Kidney glomerular epithelial cell (primary cell): ENCODE measurements around the gene CDKN2B-AS1.
"Not testable (repeated sequence)": the region's sequence is repeated elsewhere in the genome, so short reads cannot be mapped to it uniquely, and the experiment has no call there.

Experiments
- DNase-seq: peaks from one replicate; lab custom pipeline; 2025; lab: John Stamatoyannopoulos, UW

The CDKN2B-AS1 gene

DNA sequence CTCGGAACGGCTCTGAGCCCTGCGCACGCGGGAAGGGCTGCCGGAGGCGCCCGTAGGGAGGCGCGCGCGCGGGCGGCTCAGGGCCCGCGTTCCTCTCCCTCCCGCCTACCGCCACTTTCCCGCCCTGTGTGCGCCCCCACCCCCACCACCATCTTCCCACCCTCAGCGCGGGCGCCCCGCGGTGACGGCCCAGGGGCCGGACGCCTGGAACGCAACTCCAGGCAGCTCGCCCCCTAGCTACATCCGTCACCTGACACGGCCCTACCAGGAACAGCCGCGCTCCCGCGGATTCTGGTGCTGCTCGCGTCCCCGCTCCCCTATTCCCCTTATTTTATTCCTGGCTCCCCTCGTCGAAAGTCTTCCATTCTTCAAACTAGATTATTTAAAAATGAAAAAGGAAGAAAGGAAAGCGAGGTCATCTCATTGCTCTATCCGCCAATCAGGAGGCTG is at the start of gene CDKN2B-AS1:
Gene CDKN2B-AS1 (plus strand): TSS at position 236 of the 450 bp plus-strand sequence.
- no peak for DNase-seq

DNA sequence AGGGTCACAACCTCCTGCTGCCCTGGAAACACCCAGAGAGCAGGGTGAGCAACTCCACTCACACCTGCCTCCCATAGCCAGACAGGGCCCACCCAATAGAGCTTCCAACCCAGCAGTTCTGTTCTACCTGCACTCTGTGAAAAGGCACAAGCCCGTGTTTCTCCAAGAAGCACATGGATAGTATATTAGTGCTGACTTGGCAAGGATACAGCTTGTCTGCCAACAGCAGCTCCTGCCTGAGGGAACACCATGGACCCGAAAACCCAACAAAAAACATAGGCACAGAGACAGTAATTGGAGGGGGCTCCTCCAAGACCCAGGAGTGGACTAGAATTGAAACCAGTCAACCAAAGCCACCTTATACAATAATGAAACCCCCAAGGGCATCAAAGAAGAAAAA is 49.0 kb upstream of the CDKN2B-AS1 start:
- DNase-seq = no peak

DNA sequence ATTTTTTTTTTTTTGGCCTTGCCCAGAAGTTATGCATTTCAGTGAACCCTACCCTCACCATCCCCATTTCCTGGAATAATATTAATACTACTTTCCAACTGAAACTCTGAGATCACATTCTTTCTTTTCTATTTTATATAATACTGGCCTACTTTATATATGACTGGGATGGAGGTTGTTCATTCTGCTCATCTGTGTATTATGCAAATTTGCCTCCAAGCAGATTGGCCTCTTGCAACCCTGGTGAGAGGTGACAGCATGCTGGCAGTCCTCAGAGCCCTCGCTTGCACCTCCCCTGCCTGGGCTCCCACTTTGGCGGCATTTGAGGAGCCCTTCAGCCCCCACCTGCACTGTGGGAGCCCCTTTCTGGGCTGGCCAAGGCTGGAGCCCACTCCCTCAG is 35.8 kb upstream of the CDKN2B-AS1 start:
- no peak for DNase-seq

DNA sequence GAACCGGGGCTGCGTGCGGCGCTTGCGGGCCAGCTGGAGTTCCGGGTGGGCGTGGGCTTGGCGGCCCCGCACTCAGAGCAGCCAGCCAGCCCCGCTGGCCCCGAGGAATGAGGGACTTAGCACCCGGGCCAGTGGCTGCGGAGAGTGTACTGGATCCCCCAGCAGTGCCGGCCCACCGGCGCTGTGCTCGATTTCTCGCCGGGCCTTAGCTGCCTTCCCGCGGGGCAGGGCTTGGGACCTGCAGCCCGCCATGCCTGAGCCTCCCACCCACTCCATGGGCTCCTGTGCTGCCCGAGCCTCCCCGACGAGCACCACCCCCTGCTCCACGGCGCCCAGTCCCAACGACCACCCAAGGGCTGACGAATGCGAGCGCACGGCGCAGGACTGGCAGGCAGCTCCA is 35.3 kb upstream of the CDKN2B-AS1 start:
- not testable (repeated sequence) for DNase-seq

DNA sequence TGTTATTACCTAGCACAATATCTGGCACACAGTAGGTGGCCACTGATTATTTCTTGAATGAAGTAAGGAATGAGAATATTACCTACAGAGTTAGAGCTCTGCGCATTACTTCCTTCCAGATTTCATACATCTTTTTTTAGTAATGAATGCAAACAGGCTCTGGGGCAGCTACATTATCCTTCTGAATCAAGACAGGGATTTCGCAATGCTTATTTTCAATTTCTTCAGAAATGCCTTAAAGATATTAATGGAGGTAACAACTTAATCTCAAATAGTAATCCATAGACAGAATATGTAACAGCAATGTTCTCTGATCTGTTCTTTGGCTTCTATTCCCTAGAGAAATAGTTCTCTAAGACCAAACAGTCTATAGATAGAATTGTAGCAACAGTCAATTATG is 33.0 kb upstream of the CDKN2B-AS1 start:
- DNase-seq = no peak

DNA sequence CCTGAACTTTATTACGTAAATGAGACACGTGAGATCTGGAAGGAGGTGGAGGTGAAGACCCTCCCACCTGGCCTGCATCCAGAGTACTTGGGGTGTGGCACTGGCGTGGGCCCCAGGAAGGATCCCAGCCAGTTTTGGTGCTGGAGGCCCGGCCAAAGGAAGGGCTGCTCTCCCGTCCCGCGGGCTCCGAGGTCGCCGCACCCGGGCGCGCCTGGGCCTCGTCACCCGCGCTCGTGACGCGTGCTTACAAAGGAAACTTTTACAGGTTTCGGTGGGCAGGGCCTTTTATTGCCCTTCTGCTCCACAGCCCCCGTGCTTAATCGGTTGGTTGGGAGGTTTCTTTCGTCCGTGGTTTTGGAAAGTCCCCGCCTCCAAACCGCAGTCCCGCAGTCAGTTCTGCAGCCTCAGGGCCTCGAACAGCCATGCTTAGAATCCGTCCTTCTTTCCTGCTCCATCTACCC is 29.6 kb upstream of the CDKN2B-AS1 start:
- DNase-seq = no peak

DNA sequence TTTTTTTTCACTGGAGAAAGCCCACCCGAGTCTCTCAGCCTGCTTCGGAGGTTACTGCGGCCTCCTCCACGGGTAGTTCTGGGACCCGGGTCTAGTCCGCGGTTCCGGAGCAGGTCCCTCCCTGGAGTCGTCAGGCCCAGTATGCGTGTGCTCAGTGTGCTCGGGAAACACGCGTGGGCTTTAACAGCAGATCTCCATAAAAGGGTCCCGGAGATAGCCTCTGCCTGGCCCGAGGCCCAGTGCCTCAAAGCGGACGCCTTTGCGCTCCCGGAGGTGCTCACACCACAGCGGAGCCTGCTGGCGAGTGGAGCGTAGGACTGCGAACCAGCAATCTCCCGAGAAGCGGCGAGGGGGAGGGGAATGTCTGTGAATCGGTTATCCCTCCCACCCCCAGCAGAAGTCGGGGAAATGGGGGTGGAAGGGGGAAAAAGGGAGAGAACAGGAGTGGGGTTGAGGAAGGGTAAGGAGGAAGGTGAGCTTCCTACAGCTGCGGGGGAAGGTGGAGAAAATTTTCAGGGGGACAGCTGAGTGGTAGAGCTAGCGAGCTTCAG is 29.1 kb upstream of the CDKN2B-AS1 start:
- no peak for DNase-seq

DNA sequence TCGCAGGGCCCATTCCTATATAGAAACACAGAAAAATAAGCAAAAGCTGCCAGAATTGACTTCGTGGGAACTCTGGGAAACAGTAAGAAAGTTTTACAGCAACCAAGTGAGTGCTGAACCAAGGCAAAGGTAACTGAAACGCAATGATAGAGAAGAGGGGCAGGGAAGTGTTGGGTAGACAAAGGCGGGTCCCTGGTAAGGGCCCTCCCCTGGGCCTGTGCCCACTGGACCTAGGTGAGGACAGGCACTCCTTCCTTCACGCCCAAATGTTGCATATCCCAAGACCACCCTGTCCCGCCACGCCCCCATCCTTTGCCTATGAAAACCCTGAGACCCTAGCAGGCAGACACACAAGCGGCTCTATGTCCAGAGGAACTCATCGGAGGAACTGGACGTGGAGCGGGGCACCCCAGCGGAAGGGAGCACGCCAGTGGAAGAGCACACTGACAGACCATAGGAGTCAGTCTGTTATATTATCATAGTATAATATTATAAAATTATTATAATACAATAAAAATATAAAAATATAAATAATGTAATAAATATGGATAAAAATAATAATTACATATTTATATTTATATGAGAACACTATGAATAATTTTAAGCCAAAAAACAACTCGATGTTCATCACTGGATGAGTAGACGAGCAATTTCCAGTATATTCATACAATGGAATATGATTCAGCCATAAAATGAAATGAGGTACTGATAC is 28.3 kb upstream of the CDKN2B-AS1 start:
- no peak for DNase-seq

DNA sequence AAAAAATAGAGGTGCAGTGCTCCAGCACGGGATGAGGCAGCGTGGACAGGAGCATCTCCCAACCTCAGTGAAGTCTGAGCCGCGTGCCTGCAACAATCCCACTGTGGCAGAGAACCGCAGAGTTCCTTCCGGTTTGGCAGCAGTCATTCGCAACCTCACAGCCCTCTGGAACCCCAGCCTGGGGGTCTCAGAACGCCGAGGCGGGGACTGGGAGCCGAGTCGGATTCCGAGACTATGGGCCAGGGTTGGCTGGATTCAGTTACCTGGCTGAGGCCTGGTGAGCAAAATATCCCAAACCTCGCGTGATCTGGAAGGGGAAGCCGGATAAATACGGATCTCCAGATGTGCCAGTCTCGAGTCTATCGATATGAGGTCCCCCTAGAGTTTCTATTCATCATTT is 27.4 kb upstream of the CDKN2B-AS1 start:
- DNase-seq = no peak

DNA sequence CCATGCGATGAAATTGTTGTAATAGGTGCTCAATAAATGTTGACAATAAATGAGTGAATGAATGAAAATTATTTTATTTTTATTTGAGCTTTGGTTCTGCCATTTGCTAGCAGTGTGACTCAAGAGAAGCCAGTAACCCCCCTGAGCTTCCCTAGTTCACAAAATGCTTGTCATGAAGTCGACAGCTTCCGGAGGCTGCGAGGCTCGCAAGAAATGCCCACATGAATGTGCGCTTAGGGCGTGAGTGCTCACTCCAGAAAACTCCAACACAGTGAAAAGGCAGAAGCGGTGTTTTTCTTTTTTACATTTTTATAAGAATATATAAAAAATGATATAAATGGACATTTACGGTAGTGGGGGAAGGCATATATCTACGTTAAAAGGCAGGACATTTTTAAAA is 26.9 kb upstream of the CDKN2B-AS1 start:
- no peak for DNase-seq

DNA sequence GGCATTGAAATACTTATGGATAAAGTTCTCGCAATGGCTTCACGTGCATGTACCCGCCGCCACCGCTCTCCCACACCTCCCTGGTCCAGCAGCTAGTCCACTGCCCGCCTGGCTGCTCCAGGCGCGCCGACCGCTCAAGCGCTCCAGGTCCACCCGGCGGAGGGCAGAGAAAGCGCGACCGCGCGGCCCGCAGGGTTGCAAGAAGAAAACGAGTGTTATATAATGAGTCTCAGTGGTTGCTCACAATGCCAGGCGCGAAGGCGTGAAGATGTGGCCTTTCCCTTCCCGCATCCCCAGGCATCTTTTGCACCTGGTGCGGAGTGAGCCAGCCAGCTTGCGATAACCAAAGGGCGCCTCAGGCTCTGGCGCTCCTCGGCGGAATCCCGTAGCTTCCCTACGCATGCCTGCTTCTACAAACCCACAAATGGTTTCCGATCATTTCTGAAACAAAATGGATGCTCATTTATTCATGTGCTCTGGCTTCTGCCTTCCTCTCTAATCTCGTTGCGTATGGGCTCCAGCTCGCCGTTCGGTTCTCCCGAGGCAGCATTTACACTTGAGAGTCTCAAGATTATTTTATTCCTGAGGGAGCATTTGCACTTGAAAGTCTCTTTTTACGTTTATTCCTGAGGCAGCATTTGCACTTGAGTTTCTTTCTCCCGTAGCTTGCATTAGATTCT is 26.1 kb upstream of the CDKN2B-AS1 start:
- no peak for DNase-seq

DNA sequence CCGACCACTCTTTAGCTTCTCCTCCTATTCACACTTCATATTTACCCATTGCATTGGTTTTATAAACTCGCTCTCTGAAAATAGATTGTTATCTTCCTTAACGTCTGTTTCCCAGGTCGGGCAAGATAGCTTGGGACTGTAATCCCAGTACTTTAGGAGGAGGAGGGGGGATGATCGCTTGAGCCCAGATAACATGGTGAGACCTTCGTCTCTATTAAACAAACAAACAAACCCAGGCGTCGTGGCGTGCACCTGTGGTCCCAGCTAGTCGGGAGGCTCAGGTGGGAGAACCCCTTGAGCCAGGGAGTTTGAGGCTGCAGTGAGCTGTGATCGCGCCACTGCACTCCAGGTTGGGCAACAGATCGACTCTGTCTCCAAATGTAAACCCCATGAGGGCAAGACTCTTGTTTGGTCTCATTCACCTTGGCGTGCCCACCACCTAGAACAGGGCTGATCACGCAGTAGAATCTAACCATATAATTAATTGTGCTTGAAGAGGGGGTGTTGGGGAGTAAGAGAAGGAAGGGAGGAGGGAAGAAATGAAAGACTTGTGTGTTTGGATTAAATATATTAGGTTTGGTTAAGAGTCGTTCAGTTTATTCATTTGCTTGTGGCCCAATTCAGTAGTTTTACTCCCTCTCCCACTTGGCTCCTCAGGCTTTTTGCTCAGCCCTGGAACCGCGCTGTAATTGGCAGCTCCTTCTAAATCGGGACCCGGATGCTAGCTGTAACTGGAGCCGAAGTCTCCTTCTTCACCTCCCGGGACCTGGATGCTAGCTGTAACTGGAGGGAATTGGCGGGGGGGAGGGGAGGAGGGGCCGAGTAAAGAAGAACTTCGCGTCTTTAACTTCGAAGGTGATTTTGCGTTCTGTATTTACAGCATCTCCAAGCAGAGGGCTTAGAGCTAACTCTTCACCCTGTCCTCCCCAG is 25.3 kb upstream of the CDKN2B-AS1 start:
- no peak for DNase-seq

DNA sequence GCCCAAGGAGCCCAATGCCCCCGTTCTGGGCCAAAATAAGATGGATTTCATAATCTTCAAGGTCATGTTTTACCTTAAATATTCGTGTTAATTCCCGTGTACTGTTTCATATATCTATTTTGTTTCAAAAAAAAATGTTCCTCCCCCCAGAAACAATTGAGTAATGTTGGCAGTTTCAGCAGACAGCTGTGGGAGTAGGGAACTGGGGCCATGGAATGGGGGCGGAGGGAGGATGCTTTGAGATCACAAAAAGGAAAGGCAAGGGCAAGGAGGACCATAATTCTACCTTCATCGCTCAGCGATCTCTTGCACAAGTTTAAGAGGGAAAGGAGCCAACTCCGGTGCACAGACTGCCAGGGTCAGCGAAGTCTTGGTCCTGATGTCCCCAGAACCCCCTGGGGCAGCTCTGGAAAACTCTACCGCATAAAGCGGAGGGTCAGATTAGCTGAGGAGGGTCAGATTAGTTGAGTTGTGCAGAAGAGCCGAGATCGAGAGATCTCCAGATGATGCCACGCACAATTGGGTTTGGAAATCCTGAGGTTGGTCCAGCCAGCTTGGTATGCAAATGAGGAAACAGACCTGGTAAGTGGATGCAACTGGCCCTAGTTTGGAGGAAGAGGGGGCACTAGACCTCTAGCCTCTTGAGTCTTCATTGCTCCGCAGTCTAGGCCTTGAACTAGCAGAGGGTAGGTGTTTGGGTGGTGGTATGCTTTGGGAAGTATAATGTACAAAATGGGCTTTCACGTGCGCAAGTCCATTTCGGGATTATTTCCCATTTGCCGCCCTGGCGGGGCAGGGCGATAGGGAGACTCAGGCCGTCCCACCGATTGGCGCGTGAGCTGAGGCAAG is 24.4 kb upstream of the CDKN2B-AS1 start:
- no peak for DNase-seq

DNA sequence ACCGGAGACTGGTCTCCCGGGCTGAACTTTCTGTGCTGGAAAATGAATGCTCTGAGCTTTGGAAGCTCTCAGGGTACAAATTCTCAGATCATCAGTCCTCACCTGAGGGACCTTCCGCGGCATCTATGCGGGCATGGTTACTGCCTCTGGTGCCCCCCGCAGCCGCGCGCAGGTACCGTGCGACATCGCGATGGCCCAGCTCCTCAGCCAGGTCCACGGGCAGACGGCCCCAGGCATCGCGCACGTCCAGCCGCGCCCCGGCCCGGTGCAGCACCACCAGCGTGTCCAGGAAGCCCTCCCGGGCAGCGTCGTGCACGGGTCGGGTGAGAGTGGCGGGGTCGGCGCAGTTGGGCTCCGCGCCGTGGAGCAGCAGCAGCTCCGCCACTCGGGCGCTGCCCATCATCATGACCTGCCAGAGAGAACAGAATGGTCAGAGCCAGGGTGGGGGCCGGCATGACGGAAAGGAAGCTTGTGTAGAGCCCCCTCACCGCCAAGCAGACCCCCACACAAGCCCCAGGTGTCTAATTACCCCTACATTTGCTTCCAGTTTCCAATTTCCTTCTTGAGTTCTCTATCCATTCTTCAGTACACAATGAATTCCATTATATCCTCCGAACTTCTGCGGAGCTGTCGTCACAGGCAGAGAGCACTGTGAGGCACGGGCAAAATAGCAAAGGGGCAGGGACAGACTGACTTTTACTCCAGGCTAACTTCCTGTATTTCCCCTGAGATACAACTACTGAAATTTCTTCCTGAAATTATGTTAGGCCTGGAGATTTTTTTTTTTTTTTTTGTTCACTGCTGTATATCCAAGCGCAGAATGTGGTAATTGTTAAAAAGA is 23.6 kb upstream of the CDKN2B-AS1 start:
- no peak for DNase-seq

DNA sequence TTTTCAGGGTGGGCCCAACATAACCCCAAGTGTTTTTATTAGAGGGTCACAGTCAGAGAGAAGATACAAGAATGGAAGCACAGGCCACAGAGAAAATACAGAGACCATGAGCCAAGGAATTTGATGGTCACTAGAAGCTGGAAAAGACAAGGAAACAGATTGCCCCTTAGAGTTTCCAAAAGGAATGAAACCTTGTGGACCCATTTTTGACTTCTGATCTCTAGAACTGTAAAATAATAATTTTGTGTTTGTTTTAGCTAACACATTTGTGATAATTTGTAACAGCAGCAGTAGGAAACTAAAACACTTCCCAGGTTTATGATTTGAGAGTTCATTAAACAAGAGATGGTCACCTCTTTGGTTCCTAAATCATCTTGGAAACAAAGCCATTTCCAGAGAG is 22.2 kb upstream of the CDKN2B-AS1 start:
- DNase-seq = no peak

DNA sequence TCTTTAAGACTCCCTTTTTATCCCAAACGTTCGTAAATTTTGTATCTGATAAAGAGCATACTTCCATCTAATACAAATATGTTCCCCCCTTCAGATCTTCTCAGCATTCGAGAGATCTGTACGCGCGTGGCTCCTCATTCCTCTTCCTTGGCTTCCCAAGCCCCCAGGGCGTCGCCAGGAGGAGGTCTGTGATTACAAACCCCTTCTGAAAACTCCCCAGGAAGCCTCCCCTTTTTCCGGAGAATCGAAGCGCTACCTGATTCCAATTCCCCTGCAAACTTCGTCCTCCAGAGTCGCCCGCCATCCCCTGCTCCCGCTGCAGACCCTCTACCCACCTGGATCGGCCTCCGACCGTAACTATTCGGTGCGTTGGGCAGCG is 20.3 kb upstream of the CDKN2B-AS1 start:
- peak; percentile 22 for DNase-seq

DNA sequence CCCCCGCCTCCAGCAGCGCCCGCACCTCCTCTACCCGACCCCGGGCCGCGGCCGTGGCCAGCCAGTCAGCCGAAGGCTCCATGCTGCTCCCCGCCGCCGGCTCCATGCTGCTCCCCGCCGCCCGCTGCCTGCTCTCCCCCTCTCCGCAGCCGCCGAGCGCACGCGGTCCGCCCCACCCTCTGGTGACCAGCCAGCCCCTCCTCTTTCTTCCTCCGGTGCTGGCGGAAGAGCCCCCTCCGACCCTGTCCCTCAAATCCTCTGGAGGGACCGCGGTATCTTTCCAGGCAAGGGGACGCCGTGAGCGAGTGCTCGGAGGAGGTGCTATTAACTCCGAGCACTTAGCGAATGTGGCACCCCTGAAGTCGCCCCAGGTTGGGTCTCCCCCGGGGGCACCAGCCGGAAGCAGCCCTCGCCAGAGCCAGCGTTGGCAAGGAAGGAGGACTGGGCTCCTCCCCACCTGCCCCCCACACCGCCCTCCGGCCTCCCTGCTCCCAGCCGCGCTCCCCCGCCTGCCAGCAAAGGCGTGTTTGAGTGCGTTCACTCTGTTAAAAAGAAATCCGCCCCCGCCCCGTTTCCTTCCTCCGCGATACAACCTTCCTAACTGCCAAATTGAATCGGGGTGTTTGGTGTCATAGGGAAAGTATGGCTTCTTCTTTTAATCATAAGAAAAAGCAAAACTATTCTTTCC is 19.7 kb upstream of the CDKN2B-AS1 start:
- peak; percentile 54 for DNase-seq

DNA sequence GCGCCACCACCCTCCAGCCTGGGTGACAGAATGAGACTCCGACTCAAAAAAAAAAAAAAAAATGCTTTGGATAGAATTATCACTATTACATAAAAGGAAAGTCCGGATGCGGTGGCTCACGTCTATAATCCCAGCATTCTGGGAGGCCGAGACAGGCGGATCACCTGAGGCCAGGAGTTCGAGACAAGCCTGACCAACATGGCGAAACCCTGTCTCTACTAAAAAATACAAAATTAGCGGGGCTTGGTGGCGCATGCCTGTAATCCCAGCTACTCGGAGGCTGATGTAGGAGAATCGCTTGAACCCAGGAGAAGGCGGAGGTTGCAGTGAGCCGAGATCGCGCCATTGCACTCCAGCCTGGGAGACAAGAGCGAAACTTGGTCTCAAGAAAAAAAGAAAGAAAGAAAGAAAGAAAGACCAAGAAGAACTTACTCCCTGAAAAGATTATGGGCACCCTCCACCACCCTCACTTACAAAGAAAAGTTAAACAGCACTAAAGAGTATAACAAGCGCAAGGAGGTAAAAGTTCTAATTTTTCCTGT is 18.2 kb upstream of the CDKN2B-AS1 start:
- no peak for DNase-seq

DNA sequence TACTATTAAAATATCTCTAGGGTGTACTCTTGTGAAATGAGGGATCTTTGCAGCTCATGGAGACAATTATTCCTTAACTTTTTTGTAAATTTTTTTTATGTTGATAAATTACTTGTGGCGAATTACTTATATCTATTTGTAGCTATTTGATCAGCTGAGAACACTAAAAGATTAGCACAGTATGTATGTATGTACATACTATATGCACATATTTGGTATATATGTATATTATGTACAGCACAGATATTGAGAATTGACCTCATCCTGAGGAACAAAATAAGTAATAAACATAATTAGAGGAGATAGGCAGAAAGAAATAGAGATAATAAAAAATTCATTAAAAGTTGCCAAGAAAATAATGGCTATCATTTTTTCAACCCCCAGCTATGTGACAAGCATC is 12.2 kb upstream of the CDKN2B-AS1 start:
- DNase-seq = no peak
